Endodermal cell (in vitro differentiated cells): ENCODE data around the gene ADH6. TPM values are rescaled to one million over a fixed set of nuclear protein-coding genes. Genes with fewer than 3 reads are reported as not detected.

ENCODE experiments used
- DNase-seq: peaks from one replicate; pipeline ENCODE4 v3.0.0-alpha.2; 2017
- H3K27ac ChIP-seq: 2 replicates; pipeline ENCODE4 v1.5.1; 2013; ENCODE audit warnings: mild to moderate bottlenecking, low read depth, low read length, moderate library complexity
- H3K27me3 ChIP-seq: 2 replicates; pipeline ENCODE4 v1.6.1; 2013; ENCODE audit warnings: mild to moderate bottlenecking, low read length, moderate library complexity; ENCODE audit not compliant: insufficient read depth, control insufficient read depth, poor library complexity, severe bottlenecking
- H3K36me3 ChIP-seq: 2 replicates; pipeline ENCODE4 v1.7.0; 2013; ENCODE audit warnings: mild to moderate bottlenecking, low read length, moderate library complexity; ENCODE audit not compliant: control insufficient read depth, insufficient read depth
- H3K4me1 ChIP-seq: one replicate; pipeline ENCODE4 v1.7.0; 2013; ENCODE audit warnings: low read length; ENCODE audit not compliant: control insufficient read depth, insufficient read depth
- H3K4me3 ChIP-seq: 2 replicates; pipeline ENCODE4 v1.5.1; 2013; ENCODE audit warnings: mild to moderate bottlenecking, low read length, moderate library complexity
- H3K9ac ChIP-seq: 2 replicates; pipeline ENCODE4 v1.6.1; 2013; ENCODE audit warnings: mild to moderate bottlenecking, low read length, moderate library complexity; ENCODE audit not compliant: poor library complexity, severe bottlenecking; ENCODE audit errors: extremely low read depth
- H3K9me3 ChIP-seq: 2 replicates; pipeline ENCODE4 v1.6.1; 2013; ENCODE audit warnings: mild to moderate bottlenecking, low read length, moderate library complexity; ENCODE audit not compliant: control insufficient read depth
- H3K27ac Mint-ChIP-seq: 2 replicates; pipeline ENCODE4 v1.8.0; 2020; ENCODE audit warnings: mixed read lengths
- H3K27me3 Mint-ChIP-seq: 2 replicates; pipeline ENCODE4 v1.8.0; 2021; ENCODE audit warnings: mild to moderate bottlenecking, mixed read lengths; ENCODE audit not compliant: insufficient read depth
- H3K36me3 Mint-ChIP-seq: 2 replicates; pipeline ENCODE4 v1.8.0; 2020; ENCODE audit warnings: low read depth, mixed read lengths
- H3K4me1 Mint-ChIP-seq: 2 replicates; pipeline ENCODE4 v1.8.0; 2020; ENCODE audit warnings: mixed read lengths
- H3K4me3 Mint-ChIP-seq: 2 replicates; pipeline ENCODE4 v1.8.0; 2020; ENCODE audit warnings: mild to moderate bottlenecking, moderate library complexity, mixed read lengths
- H3K9me3 Mint-ChIP-seq: 2 replicates; pipeline ENCODE4 v1.8.0; 2020; ENCODE audit warnings: mild to moderate bottlenecking, mixed read lengths
- CTCF ChIP-seq: fragments of 200-600 bp; sonication (generic); conservative IDR thresholded peaks from 2 replicates; pipeline ENCODE4 v1.5.0; 2021; ENCODE audit warnings: antibody characterized with exemption, mild to moderate bottlenecking
- WGBS, 2 experiments: methylation state at CpG; one replicate each; pipeline versions ENCODE4 v1.1.5 to v1.1.7; 2013; ENCODE audit warnings: missing lambda C conversion rate in 2 of 2, mixed read lengths in 1 of 2; ENCODE audit not compliant: insufficient coverage in 1 of 2, insufficient read length in 1 of 2; 5-methylcytosine and 5-hydroxymethylcytosine counted together
- total RNA-seq, 2 donors: library from RNA; stranded (reverse); fragmentation: NEBNext Ultra II Directional in 1 of 2; extraction: Animal tissue kit (Norgen Biotek cat#: 25700) in 1 of 2; gene quantifications; 2 replicates in 1 of 2; 3 replicates in 1 of 2; pipeline ENCODE4 v1.2.1, GENCODE V29; 2021

Gene ADH6
- total RNA-seq, 2 donors from 2014 or later: not detected

GRCh38 chr4:99179178-99179577 lies 39.9 kb downstream of the ADH6 start:
- Mint-ChIP-seq H3K27me3 (no peaks in the 10 kb centered on the region), H3K9me3 (peaks cover 30% of the 10 kb centered on the region), H3K36me3 (peaks cover 11% of the 10 kb centered on the region), H3K27ac (no peak overlapping the region), H3K4me3 (no peak overlapping the region), H3K4me1 (no peaks in the 10 kb centered on the region)
- Histone ChIP-seq H3K4me1 (no peaks in the 10 kb centered on the region), H3K27me3 (no peaks in the 10 kb centered on the region), H3K9me3 (no peaks in the 10 kb centered on the region), H3K4me3 (no peak overlapping the region), H3K9ac (no peak overlapping the region), H3K27ac (no peak overlapping the region), H3K36me3 (no peaks in the 10 kb centered on the region)
- 100% methylated on average over 1 of the region's 2 CpGs; no CpG with 5 or more reads in 1 of the 2 experiments for WGBS, 2 experiments
- TF ChIP-seq CTCF: no peak
- DNase-seq: no peak

- Histone ChIP-seq H3K27ac (no peak overlapping the region), H3K4me1 (no peaks in the 10 kb centered on the region), H3K27me3 (no peaks in the 10 kb centered on the region), H3K36me3 (no peaks in the 10 kb centered on the region), H3K9me3 (peaks cover 14% of the 10 kb centered on the region), H3K9ac (no peak overlapping the region), H3K4me3 (no peak overlapping the region)
- H3K9me3 Mint-ChIP-seq: peaks cover 8% of the 10 kb centered on the region
- TF ChIP-seq CTCF: no peak
- no peaks in the 10 kb centered on the region for H3K27me3 Mint-ChIP-seq
- H3K4me1 Mint-ChIP-seq: no peaks in the 10 kb centered on the region
- no peaks in the 10 kb centered on the region for H3K36me3 Mint-ChIP-seq
- no peak overlapping the region for H3K4me3 Mint-ChIP-seq
- H3K27ac Mint-ChIP-seq: no peak overlapping the region
- no CpG with 5 or more reads among the region's 2 CpGs for whole genome bisulfite sequencing, 2 experiments
- no peak for DNase-seq
Observed at GRCh38 chr4:99166544-99166943, 52.5 kb downstream of the ADH6 start.

- Histone ChIP-seq H3K9ac (no peak overlapping the region), H3K4me3 (no peak overlapping the region), H3K9me3 (peaks cover 14% of the 10 kb centered on the region), H3K27me3 (no peaks in the 10 kb centered on the region), H3K4me1 (no peaks in the 10 kb centered on the region), H3K36me3 (no peaks in the 10 kb centered on the region), H3K27ac (no peak overlapping the region)
- TF ChIP-seq CTCF: no peak
- peaks cover 3% of the 10 kb centered on the region for H3K9me3 Mint-ChIP-seq
- H3K4me1 Mint-ChIP-seq: no peaks in the 10 kb centered on the region
- no peak for DNase-seq
- H3K36me3 Mint-ChIP-seq: no peaks in the 10 kb centered on the region
- no peaks in the 10 kb centered on the region for H3K27me3 Mint-ChIP-seq
- H3K27ac Mint-ChIP-seq: no peak overlapping the region
- WGBS, 2 experiments: 100% methylated on average over 1 of the region's 1 CpG
- H3K4me3 Mint-ChIP-seq: no peak overlapping the region
Observed at GRCh38 chr4:99165978-99166377, 53.1 kb downstream of the ADH6 start.
